Duodenal mucosa (tissue), 2 donors: ENCODE results near the gene RSBN1L.

Experiments used
- H3K27ac ChIP-seq: one replicate; pipeline ENCODE4 v1.7.0; 2013; ENCODE audit warnings: low read depth, low read length
- H3K27me3 ChIP-seq, 2 donors: one replicate each; pipeline ENCODE4 v1.7.0; 2013; ENCODE audit warnings: low read length in 2 of 2, control low read depth in 1 of 2; ENCODE audit not compliant: insufficient read depth in 2 of 2, control insufficient read depth in 1 of 2
- H3K36me3 ChIP-seq, 2 donors: one replicate each; pipeline ENCODE4 v1.7.0; 2013; ENCODE audit warnings: low read length in 2 of 2, control low read depth in 1 of 2; ENCODE audit not compliant: insufficient read depth in 2 of 2, control insufficient read depth in 1 of 2
- H3K4me1 ChIP-seq, 2 donors: one replicate each; pipeline ENCODE4 v1.7.0; 2013; ENCODE audit warnings: low read length in 2 of 2, control low read depth in 1 of 2; ENCODE audit not compliant: insufficient read depth in 2 of 2, control insufficient read depth in 1 of 2
- H3K4me3 ChIP-seq, 2 donors: one replicate each; pipeline ENCODE4 v1.7.0; 2013; ENCODE audit warnings: low read length in 2 of 2, low read depth in 1 of 2
- H3K9ac ChIP-seq, 2 donors: one replicate each; pipeline ENCODE4 v1.7.0; 2013; ENCODE audit warnings: low read length in 2 of 2, low read depth in 1 of 2
- H3K9me3 ChIP-seq, 2 donors: one replicate each; pipeline ENCODE4 v1.7.0; 2013; ENCODE audit warnings: low read length in 2 of 2, control low read depth in 1 of 2; ENCODE audit not compliant: control insufficient read depth in 1 of 2

The RSBN1L gene

DNA sequence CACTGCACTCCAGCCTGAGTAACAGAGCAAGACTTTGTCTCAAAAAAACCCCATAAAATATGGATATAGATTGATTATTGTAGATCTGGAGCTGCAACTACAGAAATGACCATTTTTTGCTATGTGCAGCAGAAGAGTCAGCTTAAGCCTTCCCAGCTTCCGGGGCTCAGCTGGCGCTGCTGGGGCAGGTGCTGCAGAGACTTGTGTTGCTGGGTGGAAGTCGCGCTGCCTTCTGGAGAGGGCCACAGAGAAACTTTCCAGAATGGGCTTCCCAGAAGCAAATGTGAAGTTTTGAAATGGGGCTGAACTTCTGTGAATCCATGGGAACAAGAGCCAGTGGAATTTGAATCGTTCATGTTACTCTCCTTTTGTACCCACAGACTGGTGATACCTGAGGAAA is 37.3 kb upstream of the RSBN1L start:
- Histone ChIP-seq H3K9me3 (no peaks in the 10 kb centered on the region), H3K27me3 (no peaks in the 10 kb centered on the region), H3K4me1 (peaks cover 5 to 9% of the 10 kb centered on the region in 2 donors), H3K36me3 (peaks cover 0 to 8% of the 10 kb centered on the region in 2 donors), H3K4me3 (no peak overlapping the region), H3K27ac (no peak overlapping the region), H3K9ac (no peak overlapping the region)

DNA sequence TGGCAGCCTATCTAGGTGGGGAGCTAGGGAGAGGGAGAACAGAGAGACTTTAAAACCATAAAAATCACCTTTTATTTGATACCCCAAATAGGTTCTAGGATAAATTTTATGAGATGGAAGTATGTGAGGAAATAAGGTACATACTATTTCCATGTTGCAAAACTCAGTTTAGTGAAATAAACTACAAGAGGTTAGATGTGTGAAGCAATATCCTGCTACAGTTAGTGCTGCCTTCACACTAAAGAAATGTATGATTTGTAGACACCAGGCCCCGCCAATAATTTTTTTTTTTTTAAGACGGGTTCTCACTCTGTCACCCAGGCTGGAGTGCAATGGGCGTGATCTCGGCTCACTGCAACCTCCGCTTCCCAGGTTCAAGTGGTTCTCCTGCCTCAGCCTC is 34.4 kb upstream of the RSBN1L start:
- no peak overlapping the region for H3K4me3 ChIP-seq
- no peaks in the 10 kb centered on the region for H3K4me1 ChIP-seq
- H3K27ac ChIP-seq = no peak overlapping the region
- no peaks in the 10 kb centered on the region for H3K36me3 ChIP-seq
- no peak overlapping the region for H3K9ac ChIP-seq
- H3K9me3 ChIP-seq = no peaks in the 10 kb centered on the region
- no peaks in the 10 kb centered on the region for H3K27me3 ChIP-seq

DNA sequence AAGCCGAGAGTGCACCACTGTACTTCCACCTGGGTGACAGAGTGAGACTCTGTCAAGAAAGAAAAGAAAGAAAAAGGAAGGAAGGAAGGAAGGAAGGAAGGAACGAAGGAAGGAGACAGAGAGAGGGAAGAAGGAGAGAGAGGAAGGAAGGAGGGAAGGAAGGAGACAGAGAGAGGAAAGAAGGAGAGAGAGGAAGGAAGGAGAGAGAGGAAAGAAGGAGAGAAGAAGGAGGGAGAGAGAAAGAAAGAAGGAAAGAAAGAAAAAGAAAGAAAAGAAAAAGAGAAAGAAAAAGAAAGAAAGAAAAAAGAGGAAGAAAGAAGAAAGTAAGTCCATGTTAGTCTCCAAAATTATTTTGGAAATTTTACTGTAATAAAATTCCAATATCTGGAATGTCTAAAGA is 33.4 kb upstream of the RSBN1L start:
- H3K9me3 ChIP-seq = no peaks in the 10 kb centered on the region

DNA sequence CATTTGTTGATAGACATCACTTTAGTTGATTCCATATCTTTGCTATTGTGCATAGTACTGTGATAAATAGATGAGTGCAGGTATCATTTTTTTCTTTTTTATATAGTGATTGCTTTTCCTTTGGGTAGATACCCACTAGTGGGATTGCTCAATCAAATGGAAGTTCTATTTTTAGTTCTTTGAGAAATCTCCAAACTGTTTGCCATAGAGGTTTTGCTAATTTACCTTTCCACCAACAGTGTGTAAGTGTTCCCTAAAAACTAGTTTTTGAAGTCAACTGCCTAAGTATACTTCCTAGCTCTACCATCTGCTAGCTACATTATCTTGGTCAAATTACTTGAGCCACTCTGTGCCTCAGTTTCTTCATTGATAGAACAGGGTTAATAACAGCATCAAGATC is 31.5 kb upstream of the RSBN1L start:
- H3K9me3 ChIP-seq = no peaks in the 10 kb centered on the region
- no peaks in the 10 kb centered on the region for H3K27me3 ChIP-seq
- H3K36me3 ChIP-seq = no peaks in the 10 kb centered on the region
- H3K4me1 ChIP-seq = peaks cover 7 to 11% of the 10 kb centered on the region in 2 donors
- H3K27ac ChIP-seq = no peak overlapping the region
- no peak overlapping the region for H3K9ac ChIP-seq
- no peak overlapping the region for H3K4me3 ChIP-seq

More for the DNA sequence above, 33.4 kb upstream of the RSBN1L start:
- no peaks in the 10 kb centered on the region for H3K27me3 ChIP-seq
- H3K4me1 ChIP-seq = peaks cover 7% of the 10 kb centered on the region in 2 donors
- H3K27ac ChIP-seq = no peak overlapping the region
- H3K9ac ChIP-seq = no peak overlapping the region
- H3K4me3 ChIP-seq = no peak overlapping the region
- H3K36me3 ChIP-seq = no peaks in the 10 kb centered on the region

DNA sequence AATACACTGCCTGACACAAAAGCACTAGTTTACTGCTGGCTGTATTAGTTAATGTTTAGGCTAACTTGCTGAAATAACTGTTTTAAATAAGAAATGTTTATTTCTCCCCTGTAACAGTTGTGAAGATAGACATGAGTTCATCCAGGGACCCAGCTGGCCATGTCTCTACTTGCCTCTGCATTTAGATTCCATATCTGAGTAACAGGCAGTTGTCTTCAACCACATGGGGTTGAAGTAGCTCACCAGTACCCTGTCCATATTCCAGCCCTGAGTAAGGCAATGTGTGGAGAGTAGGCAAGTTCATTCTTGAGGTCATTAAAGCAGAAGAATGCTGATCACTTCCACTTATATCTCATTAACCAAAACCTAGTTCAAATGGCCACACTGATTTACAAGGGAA is 31.1 kb upstream of the RSBN1L start:
- no peak overlapping the region for H3K4me3 ChIP-seq
- H3K27ac ChIP-seq = no peak overlapping the region
- H3K4me1 ChIP-seq = peaks cover 7 to 11% of the 10 kb centered on the region in 2 donors
- H3K27me3 ChIP-seq = no peaks in the 10 kb centered on the region
- H3K9me3 ChIP-seq = no peaks in the 10 kb centered on the region
- no peak overlapping the region for H3K9ac ChIP-seq
- no peaks in the 10 kb centered on the region for H3K36me3 ChIP-seq

DNA sequence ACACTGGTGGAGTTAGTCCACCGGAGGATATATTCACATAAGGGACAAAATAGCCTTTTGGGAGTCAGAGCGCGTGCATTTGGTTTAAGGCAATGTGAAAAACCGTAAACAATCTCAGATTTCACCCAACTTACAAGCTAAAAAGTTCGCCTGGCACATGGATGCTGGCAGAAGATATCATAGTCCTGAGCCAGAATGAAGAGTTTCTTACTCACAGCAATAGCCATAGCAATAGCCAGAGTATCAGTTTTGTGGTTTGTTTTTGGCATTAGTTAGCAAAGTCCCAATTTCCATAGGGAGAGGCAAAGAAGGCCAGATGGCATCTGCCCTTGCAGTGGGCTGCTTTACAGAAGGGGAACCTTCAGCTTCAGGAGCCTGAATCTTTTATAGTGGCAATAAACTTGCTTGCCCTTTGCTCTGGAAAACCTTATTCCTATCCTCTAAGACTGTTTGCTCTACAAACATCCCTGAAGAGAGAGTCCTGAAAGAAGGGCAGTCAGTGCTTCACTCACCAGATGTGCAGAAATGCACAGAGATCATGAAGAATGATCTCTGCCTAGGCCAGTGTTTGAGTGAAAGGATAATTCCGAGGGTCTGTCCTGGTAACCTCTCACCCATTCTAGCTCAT is 28.7 kb upstream of the RSBN1L start:
- Histone ChIP-seq H3K27ac (no peak overlapping the region), H3K4me1 (peaks cover 7 to 11% of the 10 kb centered on the region in 2 donors), H3K36me3 (no peaks in the 10 kb centered on the region)

DNA sequence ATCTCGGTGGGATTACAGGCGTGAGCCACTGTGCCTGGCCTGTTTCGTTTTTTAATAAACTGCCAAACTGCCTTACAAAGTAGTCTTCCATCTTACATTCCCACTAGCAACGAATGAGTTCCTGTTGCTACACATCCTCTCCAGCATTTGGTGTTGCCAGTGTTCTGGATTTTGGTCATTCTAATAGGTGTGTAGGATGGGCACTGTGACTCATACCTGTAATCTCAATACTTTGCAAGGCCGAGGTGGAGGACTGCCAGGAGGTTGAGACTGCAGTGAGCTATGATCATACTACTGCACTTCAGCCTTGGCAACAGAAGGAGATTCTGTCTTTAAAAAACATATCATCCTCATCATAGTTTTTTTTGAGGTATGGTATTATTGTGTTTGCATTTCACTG is 21.4 kb upstream of the RSBN1L start:
- H3K9me3 ChIP-seq = no peaks in the 10 kb centered on the region
- no peak overlapping the region for H3K9ac ChIP-seq
- H3K27ac ChIP-seq = no peak overlapping the region
- H3K4me1 ChIP-seq = peaks cover 2 to 12% of the 10 kb centered on the region in 2 donors
- no peaks in the 10 kb centered on the region for H3K36me3 ChIP-seq
- H3K4me3 ChIP-seq = no peak overlapping the region
- H3K27me3 ChIP-seq = no peaks in the 10 kb centered on the region

More for the DNA sequence above, 28.7 kb upstream of the RSBN1L start:
- Histone ChIP-seq H3K4me3 (no peak overlapping the region), H3K9ac (no peak overlapping the region), H3K27me3 (no peaks in the 10 kb centered on the region), H3K9me3 (no peaks in the 10 kb centered on the region)

DNA sequence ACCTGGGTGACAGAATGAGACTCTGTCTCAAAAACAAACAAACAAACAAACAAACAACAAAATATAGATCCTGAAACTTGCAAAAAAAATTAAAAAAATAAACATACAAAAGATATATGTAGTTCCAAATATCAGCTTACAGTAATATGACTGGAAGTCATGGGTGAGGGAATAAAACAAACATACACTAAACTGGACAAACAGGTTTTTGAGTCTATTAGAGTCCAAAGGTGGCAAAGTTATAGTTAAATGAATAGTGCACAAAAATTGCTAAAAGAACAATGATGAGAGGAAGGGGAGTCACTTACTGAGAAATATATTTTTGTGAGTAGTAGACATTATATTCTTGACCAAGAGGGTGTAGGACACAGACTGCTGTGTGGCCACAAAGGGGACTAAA is 16.7 kb upstream of the RSBN1L start:
- Histone ChIP-seq H3K9me3 (no peaks in the 10 kb centered on the region), H3K4me3 (no peak overlapping the region), H3K4me1 (peaks cover 9 to 13% of the 10 kb centered on the region in 2 donors), H3K27me3 (no peaks in the 10 kb centered on the region), H3K36me3 (peaks cover 0 to 5% of the 10 kb centered on the region in 2 donors), H3K27ac (no peak overlapping the region), H3K9ac (no peak overlapping the region)

- H3K9me3 ChIP-seq = no peaks in the 10 kb centered on the region
- H3K27me3 ChIP-seq = no peaks in the 10 kb centered on the region
- peaks cover 0 to 5% of the 10 kb centered on the region in 2 donors for H3K36me3 ChIP-seq
- H3K27ac ChIP-seq = no peak overlapping the region
- H3K4me3 ChIP-seq = no peak overlapping the region
- H3K9ac ChIP-seq = no peak overlapping the region
- peaks cover 7 to 20% of the 10 kb centered on the region in 2 donors for H3K4me1 ChIP-seq
Observed at GRCh38 chr7:77680266-77680665, 16.0 kb upstream of the RSBN1L start.

DNA sequence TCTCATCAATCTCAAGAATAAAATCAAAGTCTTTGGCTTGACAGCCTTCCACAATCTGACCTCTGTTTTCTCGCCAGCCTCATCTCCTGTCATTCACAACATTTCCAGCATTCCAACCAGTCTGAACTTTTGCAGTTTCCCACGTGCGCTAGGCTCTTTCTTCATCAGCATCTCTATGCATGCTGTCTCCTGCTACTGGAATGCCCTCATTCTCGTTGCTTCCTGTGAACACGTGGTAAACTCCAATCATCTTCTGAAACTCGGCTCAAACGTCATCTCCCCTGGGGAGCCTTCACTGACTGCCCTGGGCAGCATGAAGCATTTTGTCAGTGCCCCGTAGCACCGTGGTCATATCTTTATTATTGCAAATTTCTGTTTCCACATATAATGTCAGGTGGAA is 12.2 kb upstream of the RSBN1L start:
- peaks cover 29 to 50% of the 10 kb centered on the region in 2 donors for H3K4me1 ChIP-seq

More for the DNA sequence above, 12.2 kb upstream of the RSBN1L start:
- H3K9me3 ChIP-seq = no peaks in the 10 kb centered on the region
- no peaks in the 10 kb centered on the region for H3K27me3 ChIP-seq
- peaks cover 0 to 5% of the 10 kb centered on the region in 2 donors for H3K36me3 ChIP-seq
- H3K27ac ChIP-seq = no peak overlapping the region
- no peak overlapping the region for H3K9ac ChIP-seq
- no peak overlapping the region for H3K4me3 ChIP-seq
